H9 (cell line): ENCODE data around the gene PIAS4. TPM values are rescaled to one million over a fixed set of nuclear protein-coding genes. Genes with fewer than 3 reads are reported as not detected.

Experiments
- DNase-seq: peaks from one replicate; pipeline ENCODE4 v3.0.0-alpha.2; 2017
- H2AFZ ChIP-seq: one replicate; pipeline ENCODE4 v1.6.1; 2013; ENCODE audit warnings: mild to moderate bottlenecking, low read length, control low read depth, moderate library complexity
- H2AK5ac ChIP-seq: 2 replicates; pipeline ENCODE4 v1.6.1; 2013; ENCODE audit warnings: low read length, control low read depth, mixed read lengths; ENCODE audit not compliant: insufficient read length
- H2BK120ac ChIP-seq: one replicate; pipeline ENCODE4 v1.6.1; 2013; ENCODE audit warnings: low read depth, mild to moderate bottlenecking, low read length, control low read depth, inconsistent platforms; ENCODE audit not compliant: poor library complexity, severe bottlenecking
- H2BK12ac ChIP-seq: 2 replicates; pipeline ENCODE4 v1.6.1; 2013; ENCODE audit warnings: low read length, control low read depth, mixed read lengths, low read depth; ENCODE audit not compliant: insufficient read length
- H2BK15ac ChIP-seq: 2 replicates; pipeline ENCODE4 v1.6.1; 2013; ENCODE audit warnings: low read depth, low read length, control low read depth
- H2BK20ac ChIP-seq: one replicate; pipeline ENCODE4 v1.6.1; 2013; ENCODE audit warnings: low read depth, mild to moderate bottlenecking, low read length, control low read depth, inconsistent platforms; ENCODE audit not compliant: poor library complexity, severe bottlenecking
- H2BK5ac ChIP-seq: 2 replicates; pipeline ENCODE4 v1.6.1; 2013; ENCODE audit warnings: low read length, control low read depth, mixed read lengths; ENCODE audit not compliant: insufficient read length
- H3K14ac ChIP-seq: 2 replicates; pipeline ENCODE4 v1.6.1; 2013; ENCODE audit warnings: low read length, control low read depth; ENCODE audit not compliant: insufficient read depth
- H3K18ac ChIP-seq: 2 replicates; pipeline ENCODE4 v1.6.1; 2013; ENCODE audit warnings: low read depth, mild to moderate bottlenecking, mixed read lengths, low read length, control low read depth; ENCODE audit not compliant: insufficient read length
- H3K23ac ChIP-seq: 2 replicates; pipeline ENCODE4 v1.6.1; 2013; ENCODE audit warnings: low read length, control low read depth, mixed read lengths, low read depth; ENCODE audit not compliant: insufficient read length
- H3K23me2 ChIP-seq: 2 replicates; pipeline ENCODE4 v1.6.1; 2013; ENCODE audit warnings: low read depth, mild to moderate bottlenecking, mixed read lengths, low read length, control low read depth; ENCODE audit not compliant: insufficient read length, poor library complexity, severe bottlenecking
- H3K27ac ChIP-seq: 2 replicates; pipeline ENCODE4 v1.5.1; 2013; ENCODE audit warnings: low read length, control low read depth, mixed read lengths, low read depth; ENCODE audit not compliant: insufficient read length
- H3K27me3 ChIP-seq: 2 replicates; pipeline ENCODE4 v1.6.1; 2013; ENCODE audit warnings: low read length, control low read depth, inconsistent platforms; ENCODE audit not compliant: insufficient read depth
- H3K4ac ChIP-seq: 2 replicates; pipeline ENCODE4 v1.6.1; 2013; ENCODE audit warnings: low read depth, mild to moderate bottlenecking, control low read depth, inconsistent platforms, low read length, moderate library complexity
- H3K4me1 ChIP-seq: 2 replicates; pipeline ENCODE4 v1.6.1; 2013; ENCODE audit warnings: low read length, control low read depth, inconsistent platforms; ENCODE audit not compliant: insufficient read depth
- H3K4me2 ChIP-seq: 2 replicates; pipeline ENCODE4 v1.6.1; 2013; ENCODE audit warnings: low read length, control low read depth, mixed read lengths; ENCODE audit not compliant: insufficient read length, insufficient read depth
- H3K56ac ChIP-seq: 2 replicates; pipeline ENCODE4 v1.6.1; 2013; ENCODE audit warnings: low read depth, mild to moderate bottlenecking, mixed read lengths, low read length, control low read depth; ENCODE audit not compliant: insufficient read length
- H3K79me1 ChIP-seq: 2 replicates; pipeline ENCODE4 v1.6.1; 2013; ENCODE audit warnings: low read depth, mild to moderate bottlenecking, moderate library complexity, low read length, control low read depth, inconsistent platforms; ENCODE audit not compliant: insufficient read depth, poor library complexity, severe bottlenecking
- H3K79me2 ChIP-seq: 2 replicates; pipeline ENCODE4 v1.6.1; 2013; ENCODE audit warnings: low read length, control low read depth, inconsistent platforms; ENCODE audit not compliant: insufficient read depth
- H3K9ac ChIP-seq: 2 replicates; pipeline ENCODE4 v1.6.1; 2013; ENCODE audit warnings: low read length, control low read depth, mixed read lengths; ENCODE audit not compliant: insufficient read length; ENCODE audit errors: extremely low read depth
- H3K9me3 ChIP-seq: one replicate; pipeline ENCODE4 v1.6.1; 2013; ENCODE audit warnings: low read depth, low read length, inconsistent platforms; ENCODE audit not compliant: control insufficient read depth
- H3T11ph ChIP-seq: one replicate; pipeline ENCODE4 v1.6.1; 2013; ENCODE audit warnings: mild to moderate bottlenecking, low read length, control low read depth, inconsistent platforms
- H4K20me1 ChIP-seq: one replicate; pipeline ENCODE4 v1.6.1; 2013; ENCODE audit not compliant: control insufficient read depth, insufficient read length, insufficient read depth
- H4K5ac ChIP-seq: 2 replicates; pipeline ENCODE4 v1.6.1; 2013; ENCODE audit warnings: low read depth, mild to moderate bottlenecking, mixed read lengths, low read length, control low read depth; ENCODE audit not compliant: insufficient read length
- H4K8ac ChIP-seq: replicated peaks from 2 replicates; pipeline ENCODE4 v1.6.1; 2013; ENCODE audit warnings: low read length, control low read depth, mixed read lengths, low read depth; ENCODE audit not compliant: insufficient read length
- H4K91ac ChIP-seq: 2 replicates; pipeline ENCODE4 v1.6.1; 2013; ENCODE audit warnings: low read depth, mild to moderate bottlenecking, moderate library complexity, mixed read lengths, low read length, control low read depth; ENCODE audit not compliant: insufficient read length
- H3K27ac Mint-ChIP-seq, 3 experiments: 2 replicates in 2 of 3; 3 replicates in 1 of 3; pipeline ENCODE4 v1.8.0; 2020 to 2021; ENCODE audit warnings: mixed read lengths in 3 of 3, mild to moderate bottlenecking in 1 of 3, moderate library complexity in 1 of 3
- H3K27me3 Mint-ChIP-seq: 2 replicates; pipeline ENCODE4 v1.8.0; 2021; ENCODE audit warnings: low read depth, mild to moderate bottlenecking, moderate library complexity, mixed read lengths
- H3K36me3 Mint-ChIP-seq, 3 experiments: 2 replicates in 2 of 3; 3 replicates in 1 of 3; pipeline ENCODE4 v1.8.0; 2020 to 2021; ENCODE audit warnings: low read depth in 3 of 3, mixed read lengths in 3 of 3; ENCODE audit not compliant: insufficient read depth in 1 of 3
- H3K4me1 Mint-ChIP-seq, 2 experiments: 2 replicates each; pipeline ENCODE4 v1.8.0; 2020; ENCODE audit warnings: mixed read lengths in 2 of 2
- H3K4me3 Mint-ChIP-seq, 2 experiments: 2 replicates in 1 of 2; 3 replicates in 1 of 2; pipeline ENCODE4 v1.8.0; 2020 to 2021; ENCODE audit warnings: mild to moderate bottlenecking in 2 of 2, mixed read lengths in 2 of 2, moderate library complexity in 1 of 2
- H3K9me3 Mint-ChIP-seq, 2 experiments: 2 replicates in 1 of 2; 3 replicates in 1 of 2; pipeline ENCODE4 v1.8.0; 2020; ENCODE audit warnings: mild to moderate bottlenecking in 2 of 2, mixed read lengths in 2 of 2, moderate library complexity in 1 of 2
- CTCF ChIP-seq: fragments of 200-600 bp; sonication (generic); conservative IDR thresholded peaks from 3 replicates; pipeline ENCODE4 v1.8.0; 2021; ENCODE audit warnings: antibody characterized with exemption, mild to moderate bottlenecking
- WGBS: extraction: QIAGEN DNeasy Blood & Tissue Kit; methylation state at CpG from one replicate; pipeline ENCODE4 v1.1.7; 2013; ENCODE audit warnings: missing lambda C conversion rate, low lambda C conversion rate, mixed read lengths; ENCODE audit not compliant: insufficient read length; ENCODE audit errors: extremely low coverage; 5-methylcytosine and 5-hydroxymethylcytosine counted together
- total RNA-seq: library from RNA; stranded (reverse); gene quantifications from 2 replicates; pipeline ENCODE4 v1.2.1, GENCODE V29; 2021

PIAS4 gene
- total RNA-seq, 1 experiment from 2014 or later: 52.0 TPM

GRCh38 chr19:4086411-4086867 is 78.9 kb downstream of the PIAS4 start:
- no peak overlapping the region for H2BK5ac ChIP-seq
- H3K4me3 Mint-ChIP-seq: no peak overlapping the region
- no peak for TF ChIP-seq CTCF
- H3K27me3 ChIP-seq: no peaks in the 10 kb centered on the region
- no peaks in the 10 kb centered on the region for H3K23me2 ChIP-seq
- no peak overlapping the region for H2BK120ac ChIP-seq
- H3K9ac ChIP-seq: no peak overlapping the region
- peaks cover 0 to 7% of the 10 kb centered on the region in 2 experiments; a peak in 1 of 4 replicates for H3K4me1 Mint-ChIP-seq
- H3K23ac ChIP-seq: no peak overlapping the region
- H3K9me3 Mint-ChIP-seq: no peaks in the 10 kb centered on the region; a peak in 1 of 5 replicates
- H3K18ac ChIP-seq: no peak overlapping the region
- H3K4ac ChIP-seq: no peak overlapping the region
- no peak overlapping the region for H2BK12ac ChIP-seq
- no peaks in the 10 kb centered on the region for H3K79me2 ChIP-seq
- H2AK5ac ChIP-seq: no peak overlapping the region
- no peak for DNase-seq
- H3K27ac Mint-ChIP-seq: peak overlapping the region in 1 of 3 experiments; percentile 44; a peak in 1 of 7 replicates
- no peak overlapping the region for H2BK20ac ChIP-seq
- H3T11ph ChIP-seq: no peak overlapping the region
- H4K91ac ChIP-seq: no peak overlapping the region
- H3K27ac ChIP-seq: no peak overlapping the region
- no CpG with 5 or more reads among the region's 17 CpGs for WGBS
- no peak overlapping the region for H4K8ac ChIP-seq
- H3K36me3 Mint-ChIP-seq: peaks cover 3 to 17% (median 14%) of the 10 kb centered on the region in 3 experiments; a peak in 6 of 7 replicates
- H3K4me2 ChIP-seq: no peak overlapping the region
- H4K5ac ChIP-seq: no peak overlapping the region
- no peaks in the 10 kb centered on the region for H3K9me3 ChIP-seq
- peaks cover 2% of the 10 kb centered on the region; the same call in 1 of the 2 replicates for H3K27me3 Mint-ChIP-seq
- H3K79me1 ChIP-seq: no peaks in the 10 kb centered on the region
- H3K56ac ChIP-seq: no peak overlapping the region
- H4K20me1 ChIP-seq: no peaks in the 10 kb centered on the region
- no peaks in the 10 kb centered on the region for H3K4me1 ChIP-seq
- no peak overlapping the region for H2AFZ ChIP-seq
- H2BK15ac ChIP-seq: no peak overlapping the region
- no peak overlapping the region; the same call in 1 of the 2 replicates for H3K14ac ChIP-seq
